HT1080 (cell line): ENCODE results near the gene MYZAP. TPM values are rescaled to one million over a fixed set of nuclear protein-coding genes. Genes with fewer than 3 reads are reported as not detected.
A peak's percentile ranks its signal among the peaks of the same experiment; 100 is the strongest.

ENCODE experiments used
- DNase-seq: peaks from one replicate; pipeline ENCODE4 v3.0.0-alpha.2; 2015; ENCODE audit warnings: low read depth
- total RNA-seq: library from RNA; depleted of rRNA; stranded (reverse); fragments of >200 nt; shearing (Covaris generic); gene quantifications from 2 replicates; pipeline ENCODE4 v1.2.3, GENCODE V29; 2014

The MYZAP gene
- total RNA-seq, 1 experiment from 2014 or later: 1.8 TPM

GRCh38 chr15:57691082-57691481, 99.4 kb downstream of the MYZAP start:
- no peak for DNase-seq

- peak; percentile 48 for DNase-seq
Observed at GRCh38 chr15:57692709-57693108, 101.0 kb downstream of the MYZAP start.

GRCh38 chr15:57694279-57694678, 102.6 kb downstream of the MYZAP start:
- no peak for DNase-seq

- no peak for DNase-seq
Observed at GRCh38 chr15:57696146-57696545, 104.4 kb downstream of the MYZAP start.

DNA sequence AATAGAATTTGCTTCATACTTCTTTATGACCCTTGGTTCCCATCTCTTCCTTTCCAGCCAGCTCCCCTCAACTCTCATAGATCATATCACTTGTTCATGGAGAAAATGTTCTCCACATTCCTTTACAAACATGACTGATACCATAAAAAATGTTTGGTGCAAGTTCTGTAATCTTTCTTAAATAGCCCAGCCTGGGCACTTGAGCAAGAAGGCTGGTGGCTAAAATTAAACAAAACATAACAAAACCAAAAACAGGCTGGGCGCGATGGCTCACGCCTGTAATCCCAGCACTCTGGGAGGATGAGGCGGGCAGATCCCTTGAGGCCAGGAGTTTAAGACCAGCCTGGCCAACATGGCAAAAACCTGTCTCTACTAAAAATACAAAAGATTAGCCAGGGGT, 105.9 kb downstream of the MYZAP start:
- DNase-seq: no peak

DNA sequence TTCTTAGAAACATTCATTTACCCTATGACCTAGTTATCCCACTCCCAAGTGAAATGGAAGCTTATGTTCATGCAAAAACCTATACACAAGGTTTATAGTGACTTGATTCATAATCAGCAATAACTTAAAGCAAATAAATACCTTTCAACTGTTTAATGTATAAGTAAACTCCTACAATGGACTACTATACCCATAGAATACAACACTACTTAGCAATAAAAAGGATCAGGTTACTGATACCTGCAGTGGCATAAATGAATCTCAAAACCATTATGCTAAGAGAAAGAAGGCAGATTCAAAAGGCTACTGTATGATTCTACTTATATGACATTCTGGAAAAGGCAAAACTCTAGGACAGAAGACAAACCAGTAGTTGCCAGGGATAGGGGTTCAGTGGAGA, 106.5 kb downstream of the MYZAP start:
- no peak for DNase-seq

DNA sequence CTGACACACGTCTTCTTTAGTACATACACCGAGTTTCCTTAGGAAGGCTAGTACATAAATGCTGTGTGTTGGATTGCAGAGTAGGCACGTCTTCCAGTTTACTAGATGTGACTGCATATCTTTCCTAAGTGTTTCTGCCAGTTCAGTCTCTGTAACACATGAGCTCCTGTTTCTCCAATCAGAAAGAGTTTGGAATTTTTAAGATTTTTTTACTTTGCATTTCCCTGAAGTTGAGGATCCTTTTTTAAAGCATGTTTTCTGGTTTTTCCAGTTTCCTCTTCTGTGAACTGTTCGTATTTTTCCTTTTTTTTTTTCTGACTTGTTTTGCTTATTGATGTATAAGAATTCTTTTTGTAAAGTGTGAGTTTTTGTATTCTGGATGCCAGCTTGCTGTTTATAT, 107.3 kb downstream of the MYZAP start:
- DNase-seq: no peak

GRCh38 chr15:57703387-57703786, 111.7 kb downstream of the MYZAP start:
- DNase-seq: peak; percentile 46

- no peak for DNase-seq
Observed at GRCh38 chr15:57704441-57704840, 112.7 kb downstream of the MYZAP start.

DNA sequence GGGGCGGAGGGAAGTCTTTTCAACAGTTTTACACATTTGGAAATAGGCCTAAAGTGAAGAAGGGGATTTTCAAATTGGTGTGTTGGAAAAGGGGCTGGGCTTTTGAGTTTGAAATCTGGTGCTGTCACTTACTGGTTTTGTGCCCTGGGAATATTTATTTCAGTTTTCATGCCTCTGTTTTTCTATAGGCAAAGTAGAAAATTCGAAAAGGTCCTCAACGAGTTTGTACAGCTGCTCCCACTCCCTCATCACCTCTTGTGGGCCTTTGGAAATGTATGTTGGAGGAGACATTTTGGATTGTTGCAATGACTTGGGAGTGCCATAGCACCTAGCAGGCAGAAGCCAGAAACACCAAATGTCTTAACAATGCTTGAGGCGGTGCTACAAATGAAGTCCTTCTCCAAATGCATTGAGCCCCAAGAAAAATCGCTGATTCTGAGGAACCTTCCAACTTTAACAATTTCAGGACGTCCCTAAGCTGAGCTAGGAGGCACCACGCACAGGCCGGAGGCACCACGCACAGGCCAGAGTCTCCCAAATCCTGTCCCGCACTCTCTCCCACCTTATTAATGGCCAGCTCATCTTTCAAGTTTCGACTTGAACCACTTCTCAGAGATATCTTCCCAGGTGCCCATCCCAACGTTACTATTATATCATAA, 114.2 kb downstream of the MYZAP start:
- DNase-seq: no peak

GRCh38 chr15:57706405-57707209, 114.9 kb downstream of the MYZAP start, which contains the start of gene POLR2M:
POLR2M (plus strand) TSS chr15:57706714; CDS start chr15:57706843, 129 bp downstream.
- DNase-seq: peak; percentile 98

DNA sequence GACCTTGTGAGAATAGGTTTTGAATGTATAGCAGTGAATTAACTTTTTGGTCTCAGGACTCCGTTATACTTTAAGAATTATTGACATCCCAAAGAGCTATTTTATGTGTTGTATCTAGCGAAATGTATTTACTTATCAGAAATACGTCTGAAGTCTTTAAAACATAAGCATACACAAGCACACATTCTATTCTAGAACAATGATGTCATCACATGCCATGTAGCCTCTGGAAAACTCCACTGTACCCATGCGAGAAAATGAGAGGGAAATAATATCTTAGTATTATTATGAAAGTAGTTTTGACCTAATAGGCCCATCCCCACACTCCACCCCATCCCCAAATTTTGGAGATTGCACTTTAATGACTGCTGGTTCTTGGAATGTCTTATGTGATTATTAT, 116.3 kb downstream of the MYZAP start:
- no peak for DNase-seq

DNA sequence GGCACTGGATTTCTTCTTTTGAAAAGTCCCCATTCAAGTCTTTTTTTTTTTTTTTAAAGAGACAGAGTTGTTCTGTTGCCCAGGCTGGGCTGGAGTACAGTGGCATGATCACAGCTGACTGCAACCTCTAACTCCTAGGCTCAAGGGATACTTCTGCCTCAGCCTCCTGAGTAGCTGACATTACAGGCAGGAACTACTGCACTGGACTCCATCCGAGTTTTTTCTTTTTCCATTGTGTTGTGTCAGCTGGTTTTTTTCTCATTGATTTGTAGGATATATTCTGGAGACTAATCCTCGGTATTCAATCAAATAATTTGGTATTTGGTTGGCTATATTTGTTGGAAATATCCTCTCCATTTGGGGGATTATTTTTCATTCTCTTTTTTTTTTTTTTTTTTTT, 126.6 kb downstream of the MYZAP start:
- DNase-seq: no peak

GRCh38 chr15:57720867-57721266, 129.2 kb downstream of the MYZAP start:
- DNase-seq: no peak

GRCh38 chr15:57726411-57726810, 134.7 kb downstream of the MYZAP start:
- peak; percentile 15 for DNase-seq

DNA sequence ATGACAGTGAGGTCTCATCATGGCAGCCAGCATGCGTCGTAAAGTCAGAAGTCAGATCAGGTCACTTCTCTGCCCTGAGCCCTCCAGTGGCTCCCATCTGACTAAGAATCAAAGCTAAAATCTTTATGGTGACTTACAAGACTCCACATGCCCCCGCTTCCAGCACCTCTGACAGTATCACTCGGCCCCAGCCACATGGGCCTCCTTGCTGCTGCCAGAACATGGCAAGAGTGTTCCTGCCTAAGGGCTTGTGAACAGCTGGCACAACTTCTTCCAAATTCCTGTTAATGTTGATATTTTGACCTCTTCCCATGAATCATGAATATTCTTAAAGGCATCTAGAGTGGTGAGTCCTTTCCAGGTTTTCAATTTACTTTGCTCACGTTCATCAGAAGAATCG, 135.3 kb downstream of the MYZAP start:
- no peak for DNase-seq

DNA sequence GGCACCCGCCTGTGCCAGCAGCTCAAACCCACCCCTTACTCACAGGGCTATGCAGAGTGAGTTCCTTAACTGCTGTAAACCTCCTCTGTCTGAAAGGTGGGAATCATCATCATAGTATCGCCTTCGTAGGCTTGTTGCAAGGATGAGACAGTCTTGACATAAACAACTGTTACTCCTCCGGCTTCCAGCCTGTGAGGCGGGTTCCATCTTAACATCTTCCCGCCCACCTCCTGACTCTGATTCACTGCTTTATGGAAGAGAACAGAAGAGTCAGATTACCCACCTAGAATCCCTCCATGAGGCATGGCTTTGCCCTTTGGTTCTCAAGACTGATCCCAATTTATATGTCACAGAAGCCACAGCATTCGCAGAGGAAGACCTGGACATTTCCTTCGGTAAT, 136.7 kb downstream of the MYZAP start:
- DNase-seq: no peak

DNA sequence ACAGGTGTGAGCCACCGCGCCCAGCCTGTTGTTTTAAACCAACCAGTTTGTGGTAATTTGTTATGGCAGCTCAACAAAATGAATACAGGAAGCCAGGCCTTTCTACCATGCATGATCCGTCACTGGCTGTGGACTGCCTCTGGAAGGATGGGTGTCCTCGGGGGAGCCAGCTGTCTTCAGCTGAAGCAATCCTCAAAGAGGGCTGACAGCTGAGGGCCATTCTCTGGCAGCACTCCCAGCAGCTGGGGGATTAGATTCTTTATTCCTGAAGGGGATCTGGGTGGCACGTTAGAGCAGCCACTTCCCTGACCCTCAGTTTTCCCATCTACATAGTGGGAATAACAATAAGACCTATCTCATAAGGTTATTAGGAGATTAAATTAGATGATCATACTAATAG, 139.2 kb downstream of the MYZAP start:
- DNase-seq: no peak

DNA sequence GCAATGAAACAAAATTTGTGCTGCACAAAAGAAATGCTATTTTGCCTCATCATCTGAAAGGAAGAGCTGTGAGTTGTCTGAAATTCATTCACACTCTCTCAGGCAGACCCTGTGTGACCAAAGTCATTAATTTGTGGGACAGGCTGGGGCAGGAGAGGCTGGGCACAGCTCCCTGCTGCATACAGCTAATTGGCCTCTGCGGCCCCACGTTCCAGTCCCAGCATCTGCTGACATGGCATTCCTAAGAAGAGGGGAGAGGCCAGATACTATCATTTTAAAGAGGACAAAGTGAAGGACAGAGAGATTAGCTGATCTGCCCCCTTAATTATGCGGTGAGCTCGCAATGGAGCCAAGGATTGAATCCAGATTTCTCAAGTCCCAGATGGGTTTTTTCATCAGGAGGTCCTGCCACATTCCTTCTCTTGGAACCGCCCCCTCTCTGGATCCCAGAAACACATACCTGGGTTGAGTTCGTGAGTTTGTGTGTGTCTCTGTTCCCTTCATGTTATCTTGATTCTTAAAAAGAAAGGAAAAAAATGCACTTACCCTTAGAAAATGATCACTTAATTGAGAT, 139.9 kb downstream of the MYZAP start:
- DNase-seq: no peak

GRCh38 chr15:57732526-57733331, 141.0 kb downstream of the MYZAP start:
- DNase-seq: peak; percentile 45

DNA sequence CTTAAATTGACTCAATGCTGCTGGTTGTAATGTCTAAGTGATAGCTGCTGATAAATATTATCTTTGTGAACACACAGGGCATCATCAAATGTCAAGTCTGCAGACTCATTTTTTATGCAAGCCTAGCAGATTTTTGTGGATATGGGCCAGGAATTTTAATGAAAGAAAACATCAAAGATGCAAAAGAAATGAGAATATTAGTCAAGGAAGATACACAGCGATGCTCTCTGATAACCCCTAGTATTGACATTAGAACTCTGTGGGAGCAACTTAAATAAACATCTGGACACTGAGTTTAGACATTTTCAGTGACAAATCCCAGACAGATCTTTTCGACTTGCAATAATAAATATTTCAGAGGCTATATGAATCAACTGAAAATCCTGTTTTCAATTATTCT, 143.2 kb downstream of the MYZAP start:
- no peak for DNase-seq
